SKM-1 (cell line): Measurements from ENCODE around the gene SRGAP1.
"Not testable (repeated sequence)": the region's sequence is repeated elsewhere in the genome, so short reads cannot be mapped to it uniquely, and the experiment has no call there.

ENCODE experiments used
- DNase-seq: peaks from one replicate; lab custom pipeline; 2025; ENCODE audit not compliant: unreplicated experiment; lab: John Stamatoyannopoulos, UW

The SRGAP1 gene

DNA sequence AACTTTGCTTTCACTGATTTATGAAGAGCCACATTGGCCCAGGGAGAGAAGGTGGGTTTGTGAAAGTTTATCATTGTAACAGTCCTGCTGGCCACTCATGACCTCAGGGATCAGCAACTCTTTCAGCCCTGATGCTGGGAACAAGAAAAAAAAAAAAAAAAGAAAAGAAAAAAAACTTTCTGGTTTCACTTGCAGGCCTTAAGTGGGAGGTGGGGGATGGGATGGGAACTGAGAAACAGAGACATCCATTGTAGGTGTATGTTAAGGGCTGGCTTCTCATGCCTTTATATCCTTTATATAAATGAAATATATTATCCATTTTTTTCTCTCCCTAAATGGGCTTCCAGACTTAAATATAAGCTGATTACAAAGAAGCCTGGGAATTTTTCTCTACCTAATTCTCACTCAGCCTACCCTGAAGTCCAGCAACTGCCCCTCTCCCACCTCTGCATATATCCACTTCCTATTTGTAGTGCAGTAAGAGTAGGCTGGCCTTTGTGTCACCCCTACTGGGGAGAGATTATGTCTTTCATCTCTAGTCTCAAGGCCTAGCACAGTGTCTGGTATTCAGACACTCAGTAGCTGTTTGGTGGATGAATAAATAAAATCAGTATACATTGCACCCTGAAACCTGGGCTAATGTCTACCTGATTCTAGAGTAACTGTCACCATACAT lies 190.5 kb downstream of the SRGAP1 start:
- no peak for DNase-seq

DNA sequence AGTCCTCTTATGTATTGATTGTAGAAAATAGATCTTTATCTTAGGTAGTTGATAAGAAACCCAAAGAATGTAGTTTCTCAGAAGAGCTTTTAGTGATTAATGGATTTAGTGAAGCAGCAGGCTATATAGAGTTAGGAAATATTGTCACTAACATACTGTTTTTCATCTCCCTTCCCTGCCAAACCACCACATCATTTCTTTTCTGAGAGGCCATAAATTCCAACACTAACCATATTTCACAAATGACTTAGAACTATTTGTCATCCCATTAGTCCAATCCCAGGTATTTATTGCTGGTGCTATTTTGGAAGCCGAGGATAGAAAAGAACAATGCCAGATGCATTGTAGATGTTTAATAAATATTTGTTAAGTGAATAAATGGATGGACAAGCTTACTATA lies 191.9 kb downstream of the SRGAP1 start:
- no peak for DNase-seq

DNA sequence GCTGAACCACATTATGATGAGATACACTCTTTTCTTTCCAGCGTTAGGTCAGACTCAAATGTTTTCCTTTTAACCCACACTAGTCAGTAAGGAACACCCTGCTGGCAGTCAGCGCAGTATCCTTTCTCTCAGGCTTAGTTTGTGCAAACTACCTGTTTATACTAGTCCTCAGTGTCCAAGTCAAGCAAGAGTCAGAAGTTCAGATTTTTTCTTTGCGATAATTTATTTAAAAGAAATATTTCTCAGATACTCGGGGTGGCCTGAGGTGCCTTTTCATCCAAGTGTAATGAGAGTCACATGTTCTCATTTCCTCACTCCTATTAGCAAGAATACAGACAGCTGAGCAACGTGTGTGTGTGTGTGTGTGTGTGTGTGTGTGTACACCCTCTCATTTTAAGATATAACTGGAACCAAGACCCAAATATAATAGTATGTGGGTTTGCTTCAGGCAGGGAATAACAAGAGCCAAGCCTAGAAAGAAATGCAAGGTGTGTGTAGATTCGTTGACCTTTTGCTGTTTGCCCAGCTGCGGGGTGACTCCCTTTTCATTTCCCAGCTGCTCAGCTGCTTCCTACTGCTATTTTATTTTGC lies 194.9 kb downstream of the SRGAP1 start:
- no peak for DNase-seq

DNA sequence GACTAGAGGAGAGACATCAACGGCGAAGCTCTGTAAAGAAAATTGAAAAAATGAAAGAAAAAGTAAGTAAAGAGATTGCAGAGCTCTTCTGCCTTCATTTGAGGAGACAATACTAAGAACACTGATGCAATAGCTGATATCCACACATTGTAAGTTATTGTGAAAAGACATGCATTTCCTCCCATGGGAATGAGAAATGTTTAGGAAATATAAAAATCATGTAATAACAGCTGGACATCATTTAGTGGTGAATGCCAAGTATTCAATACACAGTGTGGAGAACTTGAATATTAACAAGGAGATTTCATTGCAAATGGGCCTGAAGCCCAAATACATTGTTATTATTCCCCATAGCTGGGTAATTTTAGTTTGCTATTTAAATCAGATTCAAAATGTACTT lies 198.4 kb downstream of the SRGAP1 start:
- DNase-seq, result no peak

DNA sequence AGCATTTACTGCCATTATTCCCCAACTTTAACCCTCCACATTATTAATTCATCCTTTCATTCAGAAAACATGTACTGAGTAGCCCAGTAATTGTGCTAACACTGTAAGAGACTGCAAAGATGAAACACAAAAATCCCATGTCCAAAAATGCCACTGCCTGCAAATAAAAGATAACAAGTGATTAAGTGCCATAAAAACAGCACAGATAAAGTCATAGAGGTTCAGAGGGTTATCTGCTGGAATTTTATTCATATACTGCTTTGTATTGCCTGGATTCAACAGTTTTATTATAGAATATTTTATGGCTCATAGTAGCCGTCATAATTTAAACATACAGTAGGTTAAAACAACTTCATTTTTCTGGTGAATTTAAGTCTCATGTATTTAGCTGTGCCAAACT lies 199.7 kb downstream of the SRGAP1 start:
- no peak for DNase-seq

DNA sequence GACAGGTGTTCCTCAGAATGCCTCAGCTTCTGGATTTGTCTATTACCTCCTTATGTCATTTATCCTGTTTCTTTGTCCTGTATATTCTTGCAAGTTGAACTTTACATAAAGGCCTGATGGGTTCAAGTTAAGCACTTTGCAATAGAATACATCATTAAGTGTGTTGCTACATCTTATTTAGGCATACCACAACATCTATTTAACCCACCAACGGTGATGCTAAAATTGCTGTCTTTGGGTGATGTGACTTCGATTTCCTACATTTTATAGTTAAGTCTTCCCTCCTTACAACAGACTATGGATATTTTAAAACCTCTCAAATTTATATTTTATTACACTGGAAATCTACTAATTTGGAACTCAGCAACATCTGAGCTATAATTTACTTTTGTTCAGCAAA lies 206.6 kb downstream of the SRGAP1 start:
- DNase-seq, result no peak

DNA sequence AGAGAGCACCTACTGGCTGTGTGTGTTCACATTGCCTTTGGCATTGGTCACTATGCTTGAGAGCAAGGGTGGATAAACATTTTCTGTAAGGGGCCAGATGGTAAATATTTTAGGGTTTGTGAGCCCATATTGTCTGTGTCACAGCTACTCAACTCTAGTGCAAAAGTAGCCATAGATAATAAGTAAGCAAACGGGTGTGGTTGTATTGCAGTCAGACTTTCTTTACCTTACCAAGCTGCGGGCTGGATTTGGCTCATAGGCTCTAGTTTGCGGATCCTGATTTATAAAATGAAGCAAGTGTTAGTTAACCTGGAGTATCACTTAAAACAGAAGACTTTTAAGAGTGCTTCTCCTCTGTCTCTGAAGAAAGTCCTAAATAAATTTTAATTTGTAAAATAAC lies 208.6 kb downstream of the SRGAP1 start:
- DNase-seq, result no peak

DNA sequence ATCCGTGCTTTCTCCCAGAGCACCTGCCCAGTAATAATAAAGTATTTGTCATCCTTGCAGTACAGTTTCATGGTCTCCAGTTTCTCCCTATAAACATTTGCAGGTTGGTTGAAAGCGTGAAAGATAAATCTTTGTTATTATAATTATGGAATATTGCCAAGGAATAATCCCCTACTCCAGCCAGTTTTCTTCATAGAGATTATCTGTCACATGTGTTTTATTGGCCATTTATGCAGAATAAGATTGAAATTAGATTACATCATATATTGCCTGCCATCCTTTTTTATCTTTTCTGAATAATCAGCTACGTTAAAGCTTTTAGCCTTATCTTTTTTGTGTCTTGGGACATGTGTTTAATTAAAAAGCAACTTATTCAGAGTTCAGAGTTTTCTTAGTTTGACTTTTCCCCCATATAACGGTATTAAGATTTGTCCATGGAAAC lies 209.6 kb downstream of the SRGAP1 start:
- no peak for DNase-seq

DNA sequence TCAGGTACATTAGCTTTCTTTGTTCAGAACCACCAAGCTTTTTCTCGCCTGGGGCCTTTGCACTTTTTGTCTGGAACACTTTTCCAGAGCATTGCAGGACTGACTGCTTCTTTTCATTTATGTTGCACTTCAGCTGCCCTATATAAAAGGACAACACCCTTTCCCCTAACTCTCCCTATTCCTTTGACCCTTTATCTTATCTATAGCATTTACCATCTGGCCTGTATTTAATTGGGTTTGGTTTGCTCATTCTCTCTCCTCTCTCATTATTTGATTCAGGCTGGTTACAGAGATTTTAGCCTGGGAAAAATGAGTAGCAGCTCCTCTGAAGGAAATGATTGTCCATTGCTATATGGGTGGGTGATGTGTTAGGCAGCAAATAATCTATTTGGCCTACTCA lies 212.2 kb downstream of the SRGAP1 start:
- DNase-seq, result no peak

DNA sequence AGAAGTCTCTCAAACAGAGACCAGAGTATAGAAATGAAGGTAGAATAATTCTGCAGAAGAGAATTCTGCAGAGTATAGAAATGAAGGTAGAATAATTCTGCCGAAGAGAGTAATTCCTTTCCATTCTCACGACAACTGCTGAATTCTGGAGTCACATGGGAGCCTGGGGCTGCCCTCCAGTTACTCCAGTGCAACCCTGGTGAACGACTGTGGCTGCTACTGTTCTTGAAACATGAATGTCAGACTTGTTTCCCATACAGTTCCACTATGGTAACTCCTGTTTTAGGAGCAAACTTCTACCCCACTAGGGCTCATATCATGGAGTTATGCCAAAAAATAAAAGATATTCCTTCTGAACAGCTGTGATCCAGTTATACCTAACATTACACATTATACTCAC lies 213.2 kb downstream of the SRGAP1 start:
- DNase-seq, result no peak

DNA sequence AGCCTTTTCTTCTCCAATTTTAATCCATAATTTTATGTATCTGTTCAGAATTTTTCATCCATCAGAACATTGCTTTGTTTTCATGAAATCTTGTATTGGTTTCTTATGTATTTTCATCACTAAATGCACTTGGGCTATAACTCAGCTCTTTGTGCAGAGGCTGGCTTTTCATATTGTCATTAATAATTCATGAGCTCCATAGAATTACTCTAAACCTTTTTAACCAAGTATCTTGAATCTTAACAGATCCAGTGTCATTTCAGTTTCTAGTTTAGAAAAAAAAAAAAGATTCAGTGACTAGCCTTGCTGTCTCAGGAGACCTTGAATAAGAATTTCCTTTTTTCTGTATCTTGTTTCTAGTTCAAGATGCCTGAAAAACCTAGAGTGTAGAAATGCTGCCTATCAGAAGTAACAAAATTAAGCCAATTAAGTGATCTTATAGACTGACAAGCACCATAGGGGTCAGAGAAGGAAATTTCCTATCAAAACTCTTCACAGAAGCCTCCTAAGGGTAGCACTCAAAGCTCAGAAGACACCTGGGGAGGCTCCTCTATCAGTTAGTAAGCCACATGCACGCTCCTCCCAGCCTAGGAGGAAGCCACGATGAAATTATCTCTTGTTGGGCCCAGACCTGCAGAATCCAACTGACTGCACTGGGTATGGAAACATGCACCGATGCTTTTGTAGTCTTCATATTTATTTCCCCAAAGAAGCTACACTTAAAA lies 214.2 kb downstream of the SRGAP1 start:
- no peak for DNase-seq

DNA sequence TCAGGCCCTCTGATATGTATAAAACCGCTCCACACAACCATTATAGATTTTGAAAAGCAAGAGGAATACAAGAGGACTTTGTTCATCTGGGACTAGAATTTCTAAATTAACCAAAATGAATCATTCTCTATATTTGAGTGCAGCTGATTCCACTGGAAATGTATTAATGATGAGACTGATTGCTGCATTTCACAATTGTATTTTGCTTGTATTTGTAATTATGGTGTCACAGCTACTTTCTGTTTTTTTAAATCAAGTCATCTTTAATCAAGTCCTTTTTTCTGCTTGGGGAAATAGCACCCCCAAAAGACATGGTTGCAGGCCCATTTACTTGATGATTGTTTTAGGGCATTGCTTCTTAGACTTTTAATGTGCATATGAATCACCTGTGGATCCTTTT lies 215.2 kb downstream of the SRGAP1 start:
- DNase-seq, result no peak

DNA sequence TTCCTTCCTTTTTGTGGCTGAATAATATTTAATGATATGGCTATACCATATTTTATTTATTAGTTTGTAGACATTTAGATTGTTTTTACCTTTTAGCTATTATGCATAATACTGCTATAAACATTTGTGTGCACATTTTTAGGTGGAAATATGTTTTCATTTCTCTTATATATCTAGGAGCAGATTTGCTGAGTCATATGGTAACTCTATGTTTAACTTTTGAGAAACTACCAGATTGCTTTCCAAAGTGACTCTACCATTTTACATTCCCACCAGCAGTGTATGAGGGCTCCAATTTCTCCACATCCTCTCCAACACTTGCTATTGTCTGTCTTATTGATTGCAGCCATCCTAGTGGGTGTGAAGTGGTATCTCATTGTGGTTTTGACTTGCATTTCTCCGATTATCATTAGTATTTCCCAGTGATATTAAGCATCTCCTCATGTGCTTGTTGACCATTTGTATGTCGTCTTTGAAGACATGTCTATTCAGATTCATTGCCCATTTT lies 217.4 kb downstream of the SRGAP1 start:
- DNase-seq, result no peak

DNA sequence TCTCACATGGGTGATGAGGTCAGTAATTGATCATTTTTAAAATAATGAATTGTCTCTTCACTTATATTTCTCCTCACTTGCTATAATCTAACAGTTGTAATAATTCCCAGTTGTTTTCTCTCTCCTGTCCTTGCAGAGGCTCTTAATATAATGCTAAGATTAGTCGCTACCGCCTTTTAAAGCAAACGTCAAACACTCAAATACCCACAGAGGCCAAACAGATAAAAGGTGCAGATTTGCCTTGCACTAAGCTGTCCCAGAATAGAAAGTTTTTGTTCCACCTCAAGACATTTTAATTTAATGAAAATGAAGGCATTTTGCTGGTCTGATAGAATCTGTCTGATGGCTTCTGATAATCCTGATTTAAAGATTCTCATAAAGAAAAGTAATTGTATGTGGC lies 218.6 kb downstream of the SRGAP1 start:
- no peak for DNase-seq

DNA sequence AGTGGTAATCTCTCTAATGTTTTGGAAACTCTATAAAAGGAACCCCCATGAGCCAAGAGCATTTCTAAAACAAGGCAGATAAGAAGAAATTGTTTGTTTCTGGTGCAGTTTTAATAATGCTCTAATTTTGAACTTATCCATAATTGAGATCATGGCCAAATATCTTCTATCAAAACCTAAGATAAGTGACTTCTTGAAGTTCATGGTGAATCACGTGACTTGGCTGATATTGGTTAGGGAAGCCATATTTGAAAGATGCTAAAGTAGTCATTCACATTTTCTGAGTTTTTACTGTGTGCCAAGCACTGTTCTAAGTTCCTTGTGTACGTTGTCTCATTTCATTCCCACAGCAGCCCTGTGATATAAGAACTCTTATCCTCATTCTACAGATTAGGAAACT lies 219.7 kb downstream of the SRGAP1 start:
- no peak for DNase-seq

DNA sequence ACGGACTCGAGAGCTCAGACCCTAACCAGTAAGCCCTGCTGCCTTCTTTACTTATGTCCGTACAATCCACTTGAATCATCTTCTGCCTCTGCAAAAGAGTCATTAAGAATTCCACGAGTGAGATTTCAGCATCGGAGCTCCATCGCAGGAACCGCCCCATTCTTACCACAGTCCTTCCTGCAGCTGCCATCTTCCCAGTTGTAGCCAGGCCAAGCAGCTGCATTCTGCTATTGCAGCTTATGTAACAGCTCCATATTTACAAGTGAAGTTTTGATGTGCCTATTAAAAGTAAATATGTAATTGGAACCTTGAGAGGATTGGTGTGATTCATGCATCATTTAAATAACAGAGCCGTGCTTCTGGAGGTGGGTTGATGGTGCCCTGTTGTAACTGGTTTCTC lies 220.2 kb downstream of the SRGAP1 start:
- DNase-seq, result no peak

DNA sequence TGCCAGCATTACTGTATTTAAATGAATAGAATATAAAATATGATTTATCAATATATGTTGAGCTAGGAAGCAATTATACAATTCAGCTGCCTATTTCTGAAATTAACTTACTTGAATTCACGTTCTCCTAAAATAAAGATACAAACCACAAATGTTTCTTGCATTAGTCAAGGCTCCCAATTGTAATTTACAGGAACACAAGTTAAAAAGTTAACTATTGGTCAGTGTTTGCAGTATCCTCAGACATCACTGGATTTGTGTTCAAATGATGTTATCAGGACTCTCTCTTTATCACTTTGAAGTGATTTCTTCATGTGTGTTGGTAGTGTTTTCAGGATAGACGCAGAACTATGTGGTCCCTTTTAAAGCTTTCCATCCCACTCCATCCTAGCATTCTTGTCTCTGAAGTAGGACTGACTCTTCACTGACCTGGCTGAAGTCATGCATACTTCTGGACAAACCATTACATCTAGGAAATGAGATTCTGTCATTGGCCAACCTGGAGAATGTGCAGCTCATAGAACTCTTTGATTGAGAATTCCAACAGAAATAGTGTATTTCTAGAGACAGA lies 221.5 kb downstream of the SRGAP1 start:
- DNase-seq, result no peak

DNA sequence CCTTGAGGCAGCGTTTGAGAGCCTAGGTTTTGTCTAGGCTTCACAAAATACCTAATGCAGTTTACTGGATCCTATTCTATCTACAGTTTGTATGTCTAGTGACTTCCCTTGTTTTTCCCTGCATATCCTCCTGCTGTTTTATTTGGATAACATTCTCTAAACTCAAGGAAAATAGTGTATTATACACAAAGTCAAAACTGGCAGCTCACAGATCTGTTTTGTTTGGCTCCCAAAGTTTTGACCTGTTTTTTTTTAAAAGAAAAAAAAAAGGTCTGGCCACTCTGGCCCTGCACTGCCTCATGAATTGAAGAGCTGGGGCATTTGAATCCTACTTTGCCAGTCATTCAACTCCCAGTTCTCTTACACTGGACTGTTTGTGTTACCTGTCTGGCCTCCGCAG lies 222.3 kb downstream of the SRGAP1 start:
- no peak for DNase-seq

DNA sequence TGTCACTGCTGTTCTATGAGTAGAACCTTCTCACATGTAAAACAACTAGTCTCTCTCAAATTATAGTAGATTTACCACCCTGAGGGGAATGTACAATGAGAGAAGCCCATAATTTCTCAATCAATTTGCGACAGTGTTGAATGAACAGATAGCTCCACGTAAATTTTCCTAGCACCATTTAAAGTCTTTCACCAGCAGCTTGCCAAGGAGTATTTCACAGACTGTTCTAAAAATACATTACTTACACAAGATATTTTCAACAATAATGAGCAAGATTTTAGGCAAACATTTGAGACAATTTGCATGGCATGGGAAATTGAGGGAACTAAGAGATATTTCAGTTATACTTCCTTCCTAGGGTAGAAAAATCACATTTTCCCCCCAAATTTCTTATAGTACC lies 226.0 kb downstream of the SRGAP1 start:
- no peak for DNase-seq

DNA sequence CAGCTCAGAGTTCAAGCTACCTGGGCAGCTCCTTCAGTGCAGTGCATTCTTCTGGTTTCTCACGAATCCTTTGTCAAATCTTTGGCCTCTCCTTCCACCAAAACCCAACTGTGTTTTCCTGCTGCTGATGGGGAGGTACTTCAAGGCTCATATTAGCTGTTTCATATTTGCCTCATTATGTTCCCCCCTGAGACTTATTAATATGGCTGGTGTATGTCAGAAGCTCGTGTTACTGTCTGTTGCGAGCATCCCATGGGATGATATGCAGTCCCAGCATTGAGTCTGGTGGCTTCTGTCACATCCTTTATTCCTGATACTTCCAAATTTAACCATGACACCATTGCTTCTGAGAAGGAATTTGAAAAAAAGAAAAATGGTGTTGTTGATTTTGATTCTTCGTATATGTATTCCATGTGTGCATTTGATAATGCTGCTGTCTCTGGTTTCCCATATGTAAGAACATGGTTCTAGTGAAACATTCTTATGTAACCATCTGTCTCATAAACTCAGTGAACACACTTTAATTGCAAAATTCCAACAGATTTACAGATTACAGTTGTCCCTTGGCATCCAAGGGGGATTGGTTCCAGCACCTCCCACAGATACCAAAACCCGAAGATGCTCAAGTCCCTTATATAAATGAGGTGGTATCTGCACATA lies 228.5 kb downstream of the SRGAP1 start:
- no peak for DNase-seq

DNA sequence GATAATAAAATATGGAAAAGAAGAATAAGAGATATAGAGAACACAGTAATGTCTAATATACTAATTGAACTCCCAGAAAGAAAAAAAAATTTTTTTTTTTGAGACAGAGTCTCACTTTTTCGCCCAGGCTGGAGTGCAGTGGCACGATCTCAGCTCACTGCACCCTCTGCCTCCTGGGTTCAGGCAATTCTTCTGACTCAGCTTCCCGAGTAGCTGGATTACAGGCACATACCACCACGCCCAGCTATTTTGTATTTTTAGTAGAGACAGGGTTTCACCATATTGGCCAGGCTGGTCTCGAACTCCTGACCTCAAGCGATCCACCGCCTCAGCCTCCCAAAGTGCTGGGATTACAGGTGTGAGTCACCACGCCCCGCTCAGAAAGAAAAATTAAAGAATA lies 232.1 kb downstream of the SRGAP1 start:
- DNase-seq, result not testable (repeated sequence)
